Measurements from ENCODE around the gene CD38.

CD38 gene

GRCh38 chr4:15868111-15868510, 90.0 kb downstream of the CD38 start:
- no peak for DNase-seq (ENCODE audit: low read depth)

GRCh38 chr4:15868826-15869413, 90.8 kb downstream of the CD38 start:
- DNase-seq (ENCODE audit: low read depth) = no peak

DNA sequence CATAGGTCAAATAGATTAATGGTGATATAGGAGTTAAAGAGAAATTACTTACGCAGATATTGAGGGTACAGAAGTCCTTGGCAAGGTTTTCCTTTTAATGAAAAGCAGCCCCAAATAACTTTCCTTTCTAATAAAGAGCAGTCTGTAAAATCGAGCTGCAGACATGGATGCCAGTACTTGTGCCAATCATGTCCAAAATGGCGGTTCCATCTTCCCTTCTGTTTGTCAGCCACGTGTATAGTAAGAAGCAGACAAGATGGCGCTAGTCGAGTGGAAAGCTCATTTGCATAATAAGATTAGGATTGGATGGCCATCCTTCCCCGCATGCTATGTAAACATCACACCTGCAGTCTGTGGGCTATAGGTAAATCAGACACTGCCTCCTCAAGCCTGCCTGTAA, 92.0 kb downstream of the CD38 start:
- DNase-seq (ENCODE audit: low read depth) = no peak

GRCh38 chr4:15870921-15871664, 93.0 kb downstream of the CD38 start:
- no peak for DNase-seq (ENCODE audit: low read depth)

- DNase-seq (ENCODE audit: low read depth) = no peak
These were observed 95.0 kb downstream of the CD38 start for GRCh38 chr4:15873117-15873516.

DNA sequence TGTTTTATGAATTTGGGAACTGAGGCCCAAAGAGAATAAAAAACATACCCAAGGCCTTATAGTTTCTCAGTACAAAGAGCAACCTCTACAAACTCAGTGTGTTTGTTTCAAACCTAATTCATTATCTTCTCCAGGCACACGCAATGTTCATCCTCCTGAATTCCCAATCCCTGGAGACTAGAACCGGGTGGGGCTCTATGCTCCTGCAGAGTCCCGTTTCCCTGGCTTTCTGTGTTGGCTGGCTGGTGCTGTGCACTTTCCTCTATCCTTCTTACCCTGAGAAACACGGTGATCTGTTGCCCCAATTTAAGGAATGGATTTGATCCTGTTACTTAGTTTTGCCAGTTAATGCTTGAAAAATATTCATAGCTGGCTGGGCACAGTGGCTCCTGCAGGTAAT, 96.5 kb downstream of the CD38 start:
- DNase-seq (ENCODE audit: low read depth) = no peak

- DNase-seq (ENCODE audit: low read depth) = no peak
These were observed 97.7 kb downstream of the CD38 start for GRCh38 chr4:15875663-15876460.

DNA sequence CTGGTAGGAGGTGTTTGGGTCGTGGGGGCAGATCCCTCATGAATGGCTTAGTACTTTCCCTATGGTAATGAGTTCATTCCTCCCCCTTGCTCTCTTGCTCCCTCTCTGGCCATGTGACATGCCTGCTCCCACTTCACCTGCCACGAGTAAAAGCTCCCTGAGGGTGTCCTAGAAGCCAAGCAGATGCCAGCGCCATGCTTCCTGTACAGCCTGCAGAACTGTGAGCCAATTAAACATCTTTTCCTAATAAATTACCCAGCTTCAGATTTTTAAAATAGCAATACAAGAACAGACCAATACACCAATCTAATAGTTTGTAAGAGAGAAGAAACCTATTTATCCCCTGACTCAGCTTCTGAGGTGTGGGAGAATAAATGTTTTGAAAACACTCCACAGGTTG, 99.9 kb downstream of the CD38 start:
- no peak for DNase-seq (ENCODE audit: low read depth)

GRCh38 chr4:15881820-15882219, 103.7 kb downstream of the CD38 start:
- DNase-seq (ENCODE audit: low read depth) = no peak

DNA sequence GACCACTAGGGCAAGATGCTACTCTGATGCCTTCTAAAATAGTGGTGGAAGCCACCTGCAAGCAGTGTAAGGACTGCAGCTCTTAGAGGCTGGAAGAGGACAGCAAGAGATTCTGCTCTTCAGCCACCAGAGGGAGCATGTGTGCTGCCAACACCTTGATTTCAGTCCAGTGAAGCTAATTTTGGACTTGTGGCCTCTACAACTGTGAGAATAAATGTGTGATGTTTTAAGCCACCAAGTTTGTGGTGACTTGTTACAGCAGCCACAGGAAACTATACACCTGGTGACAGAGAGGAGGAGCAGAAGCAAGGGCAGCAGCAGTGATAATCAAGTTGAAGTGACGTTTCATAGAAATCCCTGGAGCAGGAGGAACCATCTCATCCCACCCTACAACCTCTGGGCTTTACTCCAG, 104.6 kb downstream of the CD38 start:
- DNase-seq (ENCODE audit: low read depth) = peak; percentile 72

DNA sequence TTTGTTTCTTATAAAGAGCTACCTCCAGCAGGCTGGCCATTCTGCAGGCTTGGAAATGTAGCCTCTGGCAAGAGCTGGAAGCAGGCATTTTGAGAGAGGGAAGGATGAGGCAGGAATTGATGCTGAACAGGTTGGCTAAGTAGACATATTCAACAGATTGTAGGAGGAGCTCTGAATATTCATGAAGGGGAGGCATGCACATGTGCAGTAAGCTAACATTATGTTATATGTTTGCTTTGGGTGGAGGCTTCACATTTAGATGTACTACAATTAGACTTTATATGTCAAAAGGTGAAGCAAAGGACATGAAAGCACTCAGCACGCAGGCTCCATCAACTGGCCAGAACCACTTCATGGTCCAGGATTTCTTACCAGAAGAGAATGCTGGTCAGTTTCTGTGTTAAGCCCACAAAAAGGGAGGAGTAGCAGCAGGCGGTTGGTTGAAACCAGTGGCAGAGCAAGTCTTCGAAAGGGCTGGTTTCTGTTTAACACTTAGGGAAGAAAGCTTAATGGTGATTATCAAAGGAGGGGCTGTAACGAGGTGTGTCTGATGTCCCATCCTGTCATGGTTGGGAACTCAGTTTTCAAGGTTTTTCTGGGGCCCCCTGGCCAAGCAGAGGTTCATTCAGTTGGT, 105.6 kb downstream of the CD38 start:
- no peak for DNase-seq (ENCODE audit: low read depth)

DNA sequence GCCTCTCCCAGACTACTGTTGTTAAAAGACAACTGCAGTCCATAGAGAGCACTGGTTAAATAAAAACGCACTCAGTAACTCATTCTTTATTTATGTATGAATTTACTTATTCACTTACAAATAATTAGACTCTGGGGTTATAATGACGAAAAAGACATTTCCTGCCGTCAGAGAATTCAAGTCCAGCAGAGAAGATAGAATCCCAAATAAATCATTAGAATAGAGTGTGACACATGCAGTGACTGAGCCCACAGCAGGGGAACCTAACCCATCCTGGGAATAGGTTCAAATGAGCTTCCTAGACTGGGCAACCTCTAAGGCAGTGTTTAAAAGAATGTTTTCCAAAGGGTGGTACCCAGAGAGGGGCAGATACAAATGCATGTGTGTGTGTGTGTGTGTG, 106.5 kb downstream of the CD38 start:
- no peak for DNase-seq (ENCODE audit: low read depth)

DNA sequence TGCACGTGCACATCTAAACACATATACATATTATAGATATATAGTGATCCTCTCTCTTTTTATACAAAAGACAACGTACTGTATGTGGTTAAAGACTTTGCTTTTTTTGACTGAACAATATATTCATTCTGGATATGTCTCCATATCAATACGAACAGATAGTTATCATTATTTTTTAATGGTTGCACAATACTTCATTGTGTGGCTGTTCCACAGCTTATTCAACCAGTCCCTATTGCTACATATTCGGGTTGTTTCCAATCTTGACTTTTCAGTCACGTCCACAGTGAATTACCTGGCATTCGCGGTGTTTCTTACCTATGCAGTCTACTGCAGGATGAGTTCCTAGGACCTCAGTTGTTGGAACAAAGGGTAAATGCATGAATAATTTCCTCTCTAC, 107.3 kb downstream of the CD38 start:
- no peak for DNase-seq (ENCODE audit: low read depth)

DNA sequence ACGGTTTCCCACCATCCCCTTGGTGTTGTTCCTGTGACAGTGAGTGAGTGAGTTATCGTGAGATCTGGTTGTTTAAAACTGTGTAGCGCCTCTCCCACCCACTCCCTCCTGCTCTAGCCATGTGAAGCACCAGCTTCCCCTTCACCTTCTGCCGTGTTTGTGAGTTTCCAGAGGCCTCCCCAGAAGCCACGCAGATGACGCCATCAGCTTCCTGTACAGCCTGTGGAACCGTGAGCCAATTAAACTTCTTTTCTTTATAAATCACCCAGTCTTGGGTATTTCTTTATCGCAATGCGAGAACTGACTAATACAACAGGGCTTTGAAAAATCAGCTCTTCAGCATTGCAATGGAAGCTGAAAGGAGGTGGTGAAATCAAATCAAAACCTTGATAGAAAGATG, 110.4 kb downstream of the CD38 start:
- peak; percentile 50 for DNase-seq (ENCODE audit: low read depth)

DNA sequence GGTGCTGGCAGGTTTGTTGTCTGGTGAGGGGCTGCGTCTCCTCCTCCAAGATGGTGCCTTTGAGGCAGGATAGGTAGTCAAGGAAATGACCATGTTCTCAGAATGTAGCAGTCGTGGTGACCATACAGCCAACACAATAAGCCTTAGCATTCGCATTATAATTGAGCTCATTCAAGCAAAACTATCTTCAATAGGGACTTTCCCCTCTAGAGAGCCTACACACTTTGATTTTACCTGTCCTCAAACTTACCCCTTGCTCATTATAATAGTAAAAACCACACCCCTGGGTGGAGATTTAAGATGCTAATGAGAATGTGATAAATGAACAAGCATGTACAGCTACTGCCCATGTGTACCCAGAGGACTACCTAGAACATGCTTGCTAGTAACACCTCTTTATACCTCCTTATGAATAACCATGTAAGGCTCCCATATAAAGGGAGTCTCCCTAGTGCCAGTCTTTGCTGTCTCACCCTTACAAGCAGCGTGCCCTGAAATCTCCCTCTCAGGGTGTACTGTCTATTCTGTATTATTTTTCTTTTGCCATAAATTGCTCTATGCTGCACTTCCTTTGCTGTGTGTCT, 112.2 kb downstream of the CD38 start:
- no peak for DNase-seq (ENCODE audit: low read depth)

GRCh38 chr4:15891312-15891711, 113.2 kb downstream of the CD38 start:
- DNase-seq (ENCODE audit: low read depth) = no peak

GRCh38 chr4:15893962-15894361, 115.8 kb downstream of the CD38 start:
- peak; percentile 97 for DNase-seq (ENCODE audit: low read depth)

DNA sequence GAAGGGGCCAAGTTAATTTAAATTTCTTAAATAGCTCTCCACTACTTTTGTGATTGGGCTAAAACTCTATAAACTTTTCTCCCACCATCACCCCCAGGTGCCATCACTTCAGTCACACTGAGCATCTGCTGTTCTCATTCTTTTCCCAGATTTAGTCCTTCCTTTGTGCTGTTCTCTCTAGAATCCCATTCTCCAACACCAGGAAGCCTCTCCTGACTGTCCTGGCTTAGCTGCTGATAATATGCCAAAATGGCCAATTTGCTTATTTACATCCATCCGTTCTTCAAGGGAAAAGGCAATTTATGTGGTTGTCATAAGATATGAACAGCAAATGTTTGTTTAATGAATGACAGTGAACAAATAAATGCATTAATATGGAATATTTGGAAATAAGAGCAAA, 116.3 kb downstream of the CD38 start:
- no peak for DNase-seq (ENCODE audit: low read depth)

- DNase-seq (ENCODE audit: low read depth) = peak; percentile 39
These were observed 117.1 kb downstream of the CD38 start for GRCh38 chr4:15894921-15895916.

DNA sequence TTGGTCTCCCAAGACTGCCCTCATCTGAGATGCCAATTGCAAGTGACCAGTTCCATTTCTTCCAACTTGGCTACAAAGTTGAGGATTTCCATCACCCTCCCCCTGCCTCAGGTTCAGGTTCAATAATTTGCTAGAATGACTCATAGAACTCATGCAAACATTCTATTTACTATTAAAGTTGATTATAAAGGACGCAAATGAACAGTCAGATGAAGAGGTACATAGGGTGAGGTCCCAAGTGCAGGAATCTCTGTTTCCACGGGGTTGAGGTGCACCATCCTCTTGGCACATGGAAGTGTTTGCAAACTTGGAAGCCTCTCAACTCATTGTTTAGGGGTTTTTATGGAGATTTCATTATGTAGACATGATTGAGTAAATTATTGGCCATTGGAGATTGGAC, 119.4 kb downstream of the CD38 start:
- no peak for DNase-seq (ENCODE audit: low read depth)

GRCh38 chr4:15898902-15899301, 120.8 kb downstream of the CD38 start:
- no peak for DNase-seq (ENCODE audit: low read depth)
